GM21723 (cell line): Measurements from ENCODE around the gene AP1S1.
"Not testable (repeated sequence)": the region's sequence is repeated elsewhere in the genome, so short reads cannot be mapped to it uniquely, and the experiment has no call there.

ENCODE experiments used
- ATAC-seq: cut with Tn5 transposase; IDR thresholded peaks from one replicate; pipeline ENCODE4 v1.9.1; 2021; ENCODE audit warnings: mild to moderate bottlenecking, moderate library complexity; ENCODE audit not compliant: unreplicated experiment

AP1S1 gene

GRCh38 chr7:101153969-101154692, at the start of gene AP1S1:
AP1S1 (plus strand) TSS chr7:101154476; CDS start chr7:101154515, 39 bp downstream.
- peak; percentile 74 for ATAC-seq

- ATAC-seq: no peak
Observed at GRCh38 chr7:101104799-101105198, 49.5 kb upstream of the AP1S1 start.

GRCh38 chr7:101105248-101105647, 49.0 kb upstream of the AP1S1 start:
- ATAC-seq: not testable (repeated sequence)

GRCh38 chr7:101106386-101106785, 47.9 kb upstream of the AP1S1 start:
- ATAC-seq: no peak

- ATAC-seq: no peak
Observed at GRCh38 chr7:101108330-101108857, 45.9 kb upstream of the AP1S1 start.

DNA sequence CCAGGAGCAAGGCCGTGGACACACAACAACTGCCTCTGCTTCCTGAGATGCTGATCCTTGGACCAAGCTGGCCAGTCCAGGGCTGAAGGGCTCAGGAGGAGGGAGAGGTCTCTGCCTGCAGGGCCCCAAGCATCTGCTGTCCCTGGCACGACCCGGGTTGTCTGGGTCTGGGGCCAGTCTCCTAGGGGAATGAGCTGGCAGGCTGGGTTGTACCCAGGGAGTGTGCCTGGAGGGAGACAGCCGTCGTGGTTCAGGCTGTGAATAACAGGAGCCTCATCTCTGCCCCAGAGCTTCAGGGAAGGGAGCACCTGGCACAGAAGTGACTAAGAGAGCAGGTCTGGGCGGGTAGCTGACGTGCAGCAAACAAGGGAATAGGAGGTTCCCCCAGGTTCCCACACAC, 45.3 kb upstream of the AP1S1 start:
- ATAC-seq: no peak

DNA sequence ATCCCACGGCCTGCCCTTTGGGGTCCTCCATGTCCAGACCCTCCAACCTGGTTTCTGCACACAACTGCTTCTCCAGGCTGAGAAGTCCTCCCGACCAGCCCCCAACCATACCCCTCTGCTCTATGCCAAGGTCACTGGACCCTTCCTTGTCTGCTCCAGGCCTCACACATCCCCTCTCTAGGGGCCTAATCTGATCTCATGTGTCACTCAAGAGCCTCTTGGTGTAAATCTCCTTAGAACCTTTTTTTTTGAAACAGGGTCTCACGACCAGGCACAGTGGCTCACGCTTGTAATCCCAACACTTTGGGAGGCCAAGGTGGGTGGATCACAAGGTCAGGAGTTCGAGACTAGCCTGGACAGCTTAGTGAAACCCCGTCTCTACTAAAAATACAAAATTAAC, 44.9 kb upstream of the AP1S1 start:
- no peak for ATAC-seq

GRCh38 chr7:101111261-101111660, 43.0 kb upstream of the AP1S1 start:
- ATAC-seq: no peak

- ATAC-seq: no peak
Observed at GRCh38 chr7:101112233-101112632, 42.0 kb upstream of the AP1S1 start.

DNA sequence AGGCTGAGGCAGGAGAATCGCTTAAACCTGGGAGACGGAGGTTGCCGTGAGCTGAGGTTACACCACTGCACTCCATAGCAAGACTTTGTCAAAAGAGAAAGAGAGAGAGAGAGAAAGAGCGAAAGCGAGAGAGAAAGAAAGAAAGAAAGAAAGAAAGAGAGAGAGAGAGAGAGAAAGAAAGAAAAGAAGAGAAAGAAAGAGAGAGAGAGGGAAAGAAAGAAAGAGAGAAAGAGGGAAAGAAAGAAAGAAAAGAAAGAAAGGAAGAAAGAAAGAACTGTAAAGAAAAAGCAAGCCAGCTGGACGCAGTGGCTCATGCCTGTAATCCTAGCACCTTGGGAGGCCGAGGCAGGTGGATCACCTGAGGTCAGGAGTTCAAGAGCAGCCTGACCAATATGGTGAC, 41.1 kb upstream of the AP1S1 start:
- not testable (repeated sequence) for ATAC-seq

DNA sequence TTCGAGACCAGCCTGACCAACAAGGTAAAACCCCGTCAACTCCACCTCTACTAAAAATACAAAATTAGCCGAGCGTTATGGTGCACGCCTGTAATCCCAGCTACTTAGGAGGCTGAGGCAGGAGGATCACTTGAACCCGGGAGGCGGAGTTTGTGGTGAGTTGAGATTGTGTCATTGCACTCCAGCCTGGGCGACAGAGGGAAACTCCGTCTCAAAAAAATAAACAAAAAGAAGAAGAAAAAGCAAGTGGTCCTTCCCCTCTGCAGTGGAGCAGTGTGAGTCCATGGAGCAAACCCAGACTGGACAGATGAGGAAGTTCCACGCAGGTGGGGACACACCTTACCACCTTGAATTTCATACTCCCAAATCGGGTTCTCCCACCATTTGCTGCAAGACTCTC, 40.4 kb upstream of the AP1S1 start:
- ATAC-seq: no peak

- ATAC-seq: no peak
Observed at GRCh38 chr7:101114492-101114891, 39.8 kb upstream of the AP1S1 start.

GRCh38 chr7:101115215-101115614, 39.1 kb upstream of the AP1S1 start:
- ATAC-seq: no peak

DNA sequence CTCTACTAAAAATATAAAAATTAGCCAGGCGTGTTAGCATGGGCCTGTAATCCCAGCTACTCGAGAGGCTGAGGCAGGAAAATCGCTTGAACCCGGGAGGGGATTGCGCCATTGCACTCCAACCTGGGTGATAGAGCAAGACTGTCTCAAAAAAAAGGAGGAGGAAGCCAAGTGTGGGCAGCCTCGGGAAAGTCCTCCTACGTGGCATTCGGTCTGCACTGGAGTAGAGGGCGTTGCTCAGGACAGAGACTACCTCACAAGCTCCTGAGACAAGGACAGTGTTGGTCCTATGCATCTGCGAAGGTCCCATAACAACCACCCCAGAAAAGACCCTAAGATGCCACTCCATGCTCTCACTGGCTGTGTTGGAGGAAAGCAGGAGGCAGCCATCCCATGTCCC, 37.4 kb upstream of the AP1S1 start:
- no peak for ATAC-seq

- no peak for ATAC-seq
Observed at GRCh38 chr7:101118856-101119255, 35.4 kb upstream of the AP1S1 start.

- no peak for ATAC-seq
Observed at GRCh38 chr7:101119876-101120275, 34.4 kb upstream of the AP1S1 start.

DNA sequence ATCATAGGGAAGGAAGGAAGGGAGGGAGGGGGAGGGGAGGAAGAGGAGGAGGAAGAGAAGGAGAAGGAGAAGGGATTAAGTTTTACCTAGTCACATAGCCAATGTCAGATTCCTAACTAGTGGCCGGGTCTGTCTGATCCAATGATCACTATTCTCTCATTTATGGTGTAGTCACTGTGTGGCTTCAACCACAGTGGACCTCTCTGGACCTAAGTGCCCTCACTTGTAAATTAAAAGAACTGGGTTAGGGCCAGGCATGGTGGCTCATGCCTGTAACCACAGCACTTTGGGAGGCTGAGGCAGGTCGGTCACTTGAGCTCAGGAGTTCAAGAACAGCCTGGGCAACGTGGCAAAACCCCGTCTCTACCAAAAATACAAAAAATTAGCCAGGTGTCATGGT, 34.0 kb upstream of the AP1S1 start:
- ATAC-seq: no peak

GRCh38 chr7:101121631-101121990, 32.7 kb upstream of the AP1S1 start:
- not testable (repeated sequence) for ATAC-seq

DNA sequence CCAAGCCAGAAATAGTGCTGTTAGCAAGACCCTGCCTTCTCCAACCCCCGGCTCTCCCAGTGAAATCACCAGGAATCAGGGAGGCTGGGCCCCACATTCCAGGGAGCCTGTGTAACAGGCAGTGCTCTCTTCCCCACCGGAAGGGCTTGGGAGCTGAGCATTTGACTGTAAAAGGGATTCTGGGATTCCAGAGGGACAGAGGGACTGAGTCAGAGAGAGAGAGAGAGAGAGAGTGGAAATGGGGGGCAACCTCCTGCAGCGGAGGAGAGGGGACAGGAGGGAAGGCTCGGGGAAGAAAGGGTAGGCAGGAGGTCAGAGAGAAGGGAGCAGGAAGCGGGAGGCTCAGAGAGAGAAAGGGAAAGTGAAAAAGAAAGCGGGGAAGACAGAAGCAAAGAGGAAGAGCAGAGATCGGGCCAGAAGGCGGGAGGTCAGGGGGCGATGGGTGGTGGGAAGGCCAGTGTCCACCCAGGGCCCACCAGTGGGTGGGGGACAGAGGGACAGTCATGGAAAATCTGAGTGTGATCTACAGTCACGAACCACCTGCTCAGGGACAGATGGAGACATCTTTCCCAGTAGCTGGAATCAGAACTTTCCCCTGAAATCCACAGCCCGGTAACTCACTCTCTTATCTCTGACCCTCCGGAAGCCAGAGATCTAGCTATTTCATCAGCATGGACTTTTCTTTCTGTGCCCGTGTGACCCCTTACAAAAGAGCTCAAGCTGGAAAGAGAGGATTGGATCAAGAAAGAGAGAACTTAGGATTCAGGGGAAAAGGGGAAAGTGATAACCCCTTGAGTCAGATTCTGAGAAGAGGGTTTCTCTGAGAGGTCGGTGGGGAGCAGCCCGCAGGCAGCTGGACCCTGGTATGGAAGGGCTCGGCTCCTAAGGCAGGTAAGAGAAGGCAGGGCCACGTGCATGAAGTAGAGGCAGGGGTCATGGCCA, 32.0 kb upstream of the AP1S1 start:
- no peak for ATAC-seq

DNA sequence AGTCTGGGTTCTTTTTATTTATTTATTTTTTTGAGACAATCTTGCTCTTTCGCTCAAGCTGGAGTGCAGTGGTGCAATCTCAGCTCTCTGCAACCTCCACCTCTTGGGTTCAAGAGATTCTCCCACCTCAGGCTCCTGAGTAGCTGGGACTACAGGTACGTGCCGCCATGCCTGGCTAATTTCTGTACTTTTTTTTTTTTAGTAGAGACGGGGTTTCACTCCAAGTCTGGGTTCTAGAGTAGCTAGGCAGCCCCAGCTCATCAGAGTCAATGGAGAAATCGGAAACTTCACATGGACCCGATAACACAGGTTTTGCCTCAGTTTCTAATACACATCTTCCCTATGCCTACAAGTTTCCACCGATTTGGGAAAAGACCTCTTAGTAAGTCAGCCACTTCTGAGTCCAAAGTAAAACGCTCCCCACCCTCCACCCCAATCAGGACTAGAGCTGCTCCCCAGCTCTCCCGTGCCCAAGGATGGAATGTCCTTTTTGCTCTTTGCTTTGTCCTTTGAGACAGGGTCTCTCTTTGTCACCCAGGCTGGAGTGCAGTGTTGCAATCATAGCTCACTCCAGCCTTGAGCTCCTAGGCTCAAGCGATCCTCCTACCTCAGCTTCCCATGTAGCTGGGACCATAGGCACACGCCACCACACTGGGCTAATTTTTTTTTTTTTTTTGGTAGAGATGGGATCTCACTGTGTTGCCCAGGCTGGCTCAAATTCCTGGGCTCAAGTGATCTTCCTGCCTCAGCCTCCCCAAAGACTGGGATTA, 31.2 kb upstream of the AP1S1 start:
- no peak for ATAC-seq

- ATAC-seq: no peak
Observed at GRCh38 chr7:101123703-101124068, 30.6 kb upstream of the AP1S1 start.
